Stimulated activated CD4-positive, alpha-beta T cell treated with anti-CD3 and anti-CD28 coated beads, Interleukin-2, amount 100 ng/mL, for 4 hours (primary cell): Measurements from ENCODE around the gene CREB3L4.

Experiments
- DNase-seq: peaks from one replicate; pipeline ENCODE4 v3.0.0-alpha.2; 2020; ENCODE audit warnings: low read depth

Gene CREB3L4

GRCh38 chr1:153967107-153967999 is at the start of gene CREB3L4:
TSS of gene CREB3L4 (plus strand) at chr1:153967902. CDS start at chr1:153968526, 624 bp downstream.
- peak; percentile 65 for DNase-seq

GRCh38 chr1:153919876-153920852 is 47.5 kb upstream of the CREB3L4 start:
- no peak for DNase-seq

GRCh38 chr1:153921080-153921802 is 46.5 kb upstream of the CREB3L4 start:
- DNase-seq, result no peak

- DNase-seq, result no peak
Measured at GRCh38 chr1:153921803-153922075, 46.0 kb upstream of the CREB3L4 start.

- DNase-seq, result peak; percentile 60
Measured at GRCh38 chr1:153922076-153922971, 45.4 kb upstream of the CREB3L4 start.

GRCh38 chr1:153922972-153923925 is 44.5 kb upstream of the CREB3L4 start, which contains the start of gene GATAD2B:
TSS of gene GATAD2B (minus strand) at chr1:153922972. CDS start at chr1:153828347, 94,625 bp downstream.
- DNase-seq, result peak; percentile 99

- no peak for DNase-seq
Measured at GRCh38 chr1:153926405-153926804, 41.3 kb upstream of the CREB3L4 start.

GRCh38 chr1:153928245-153928644 is 39.5 kb upstream of the CREB3L4 start:
- no peak for DNase-seq

GRCh38 chr1:153928791-153929341 is 38.8 kb upstream of the CREB3L4 start:
- no peak for DNase-seq

GRCh38 chr1:153929426-153929825 is 38.3 kb upstream of the CREB3L4 start:
- DNase-seq, result no peak

GRCh38 chr1:153929981-153930948 is 37.4 kb upstream of the CREB3L4 start:
- DNase-seq, result no peak

GRCh38 chr1:153932156-153933131 is 35.3 kb upstream of the CREB3L4 start:
- no peak for DNase-seq

- DNase-seq, result no peak
Measured at GRCh38 chr1:153933430-153933829, 34.3 kb upstream of the CREB3L4 start.

GRCh38 chr1:153933955-153934354 is 33.7 kb upstream of the CREB3L4 start:
- no peak for DNase-seq

GRCh38 chr1:153934746-153935145 is 33.0 kb upstream of the CREB3L4 start:
- no peak for DNase-seq

GRCh38 chr1:153936011-153936802 is 31.5 kb upstream of the CREB3L4 start:
- DNase-seq, result no peak
